ENCODE results near the gene DOK6. TPM values are rescaled to one million over a fixed set of nuclear protein-coding genes. Genes with fewer than 3 reads are reported as not detected.
"Not testable (repeated sequence)": the region's sequence is repeated elsewhere in the genome, so short reads cannot be mapped to it uniquely, and the experiment has no call there.

Gene DOK6
- not detected in 2 replicates for total RNA-seq (2014; rRNA removed; shearing (Covaris generic))

DNA sequence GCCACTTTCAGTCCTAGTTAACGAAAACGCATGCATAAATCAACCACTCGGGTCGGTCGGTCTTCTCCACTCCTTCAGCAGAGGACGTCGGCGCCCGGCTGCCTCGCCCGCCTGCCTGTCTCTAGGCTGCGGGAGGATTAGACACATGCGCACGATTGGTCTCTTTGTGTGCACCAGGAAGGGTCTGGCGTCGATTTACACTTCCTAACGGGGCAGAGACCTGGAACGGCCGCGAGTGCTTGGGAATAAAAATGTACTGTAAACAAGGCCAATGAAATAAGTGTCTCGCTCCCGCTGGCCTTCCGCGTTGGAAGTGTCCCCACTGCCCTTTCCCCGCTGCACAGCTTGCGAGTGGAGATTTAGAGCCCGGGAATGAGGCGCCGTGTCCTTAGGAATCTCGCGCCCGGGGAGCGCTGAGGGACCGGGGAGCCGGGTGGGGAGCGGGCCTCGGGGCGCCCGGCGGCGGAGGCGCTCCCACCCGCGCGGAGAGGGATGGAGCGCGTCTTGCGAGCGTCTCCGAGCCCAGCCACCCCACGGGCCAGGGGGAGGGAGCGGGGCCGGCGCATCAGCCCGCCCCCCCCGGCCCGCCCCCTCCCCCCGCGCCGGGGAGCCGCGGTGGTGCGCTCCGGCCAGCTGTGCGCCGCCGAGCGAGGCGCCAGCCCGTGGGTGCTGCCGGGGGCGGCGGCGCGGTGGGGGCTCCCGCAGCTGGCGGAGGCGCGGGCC, at the start of gene DOK6:
Gene DOK6 (plus strand): TSS at position 636 of the 723 bp plus-strand sequence.
- no peaks in the 10 kb centered on the region for H3K9me3 ChIP-seq (replicated peaks)
- peaks cover 10% of the 10 kb centered on the region for H3K4me1 ChIP-seq (replicated peaks)
- H3K27ac ChIP-seq = no peak within 1 kb of the TSS
- peak within 1 kb of the TSS; percentile 13; the same call in 1 of the 2 replicates for H3K4me3 ChIP-seq
- H3K36me3 ChIP-seq = no peaks in the 10 kb centered on the region
- peak; percentile 5 to 42 for DNase-seq (ENCODE audit: low read depth in 1 of 2, low spot score in 2 of 2)
- H3K27me3 ChIP-seq (replicated peaks) = peaks cover 37% of the 10 kb centered on the region

DNA sequence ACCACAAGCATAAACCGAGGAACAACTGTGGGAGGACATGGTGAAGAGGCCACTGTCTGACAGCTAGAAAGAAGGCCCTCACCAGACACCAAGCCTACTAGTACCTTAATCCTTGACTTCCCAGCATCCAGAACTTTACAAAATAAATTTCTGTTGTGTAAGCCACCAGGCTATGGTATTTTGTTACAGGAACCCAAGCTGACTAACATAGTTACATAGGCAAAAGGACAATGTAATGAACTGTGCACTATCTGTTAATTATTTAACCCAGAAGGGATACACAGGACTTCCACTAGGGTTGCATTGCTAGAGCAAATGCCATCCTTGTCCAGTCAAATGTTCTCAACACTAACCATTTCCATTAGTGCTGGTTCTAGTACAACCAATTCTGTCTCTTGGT, 47.7 kb upstream of the DOK6 start:
- Histone ChIP-seq H3K27me3 (replicated peaks) (no peaks in the 10 kb centered on the region), H3K4me1 (replicated peaks) (no peaks in the 10 kb centered on the region), H3K9me3 (replicated peaks) (no peaks in the 10 kb centered on the region), H3K27ac (no peak overlapping the region), H3K36me3 (no peaks in the 10 kb centered on the region), H3K4me3 (no peak overlapping the region)
- no peak for DNase-seq (ENCODE audit: low read depth in 1 of 2, low spot score in 2 of 2)

DNA sequence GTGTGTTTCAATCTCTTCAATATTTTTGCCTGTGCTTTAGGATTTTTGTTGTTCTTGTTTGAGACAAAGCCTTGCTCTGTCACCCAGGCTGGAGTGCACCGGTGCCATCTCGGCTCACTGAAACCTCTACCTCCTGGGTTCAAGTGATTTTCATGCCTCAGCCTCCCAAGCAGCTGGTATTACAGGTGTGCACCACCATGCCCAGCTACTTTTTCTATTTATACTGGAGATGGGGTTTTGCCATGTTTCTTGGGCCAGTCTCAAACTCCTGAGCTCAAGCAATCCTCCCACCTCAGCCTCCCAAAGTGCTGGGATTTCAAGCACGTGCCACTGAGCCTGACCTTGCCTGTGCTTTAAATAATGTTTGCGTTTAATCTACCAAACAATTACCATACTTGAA, 43.1 kb upstream of the DOK6 start:
- H3K36me3 ChIP-seq = no peaks in the 10 kb centered on the region
- DNase-seq (ENCODE audit: low read depth in 1 of 2, low spot score in 2 of 2) = no peak

DNA sequence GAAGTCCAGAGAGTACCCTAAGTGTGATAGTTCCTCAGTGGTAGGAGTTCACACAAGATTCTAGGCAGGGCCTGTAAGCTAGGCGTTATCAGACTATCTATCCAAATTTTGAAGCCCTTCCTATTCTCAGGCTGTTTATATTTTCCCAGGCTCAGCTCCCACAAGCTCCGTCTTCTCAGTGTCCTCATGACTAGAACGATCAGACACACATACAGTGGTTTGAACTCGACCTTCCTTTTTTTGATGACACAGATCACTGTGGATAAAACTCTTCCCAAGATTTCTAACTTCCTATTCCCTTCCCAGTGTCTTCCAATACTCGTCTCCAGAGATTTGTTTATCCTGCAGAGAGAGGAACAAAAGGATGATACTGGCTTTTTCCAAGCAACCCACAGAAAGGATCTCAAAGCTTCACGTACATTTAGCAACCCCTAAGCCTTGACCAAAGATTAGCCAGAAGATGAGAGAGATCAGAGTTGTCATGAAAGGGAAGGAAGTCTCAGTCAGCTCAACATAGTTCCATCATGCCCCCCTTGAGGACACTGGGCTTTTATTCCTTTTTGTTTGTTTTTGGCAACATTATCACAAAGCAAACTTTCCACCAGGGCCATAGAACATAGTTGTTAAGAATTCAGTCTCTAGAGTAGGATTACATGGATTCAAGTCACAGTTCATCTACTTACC, 42.3 kb upstream of the DOK6 start:
- no peak for DNase-seq (ENCODE audit: low read depth in 1 of 2, low spot score in 2 of 2)
- Histone ChIP-seq H3K36me3 (no peaks in the 10 kb centered on the region), H3K4me3 (no peak overlapping the region), H3K27ac (no peak overlapping the region), H3K27me3 (replicated peaks) (no peaks in the 10 kb centered on the region), H3K4me1 (replicated peaks) (no peaks in the 10 kb centered on the region), H3K9me3 (replicated peaks) (no peaks in the 10 kb centered on the region)

More for the DNA sequence above, 43.1 kb upstream of the DOK6 start:
- no peak overlapping the region for H3K4me3 ChIP-seq
- no peak overlapping the region for H3K27ac ChIP-seq
- no peaks in the 10 kb centered on the region for H3K27me3 ChIP-seq (replicated peaks)
- H3K4me1 ChIP-seq (replicated peaks) = no peaks in the 10 kb centered on the region
- no peaks in the 10 kb centered on the region for H3K9me3 ChIP-seq (replicated peaks)

DNA sequence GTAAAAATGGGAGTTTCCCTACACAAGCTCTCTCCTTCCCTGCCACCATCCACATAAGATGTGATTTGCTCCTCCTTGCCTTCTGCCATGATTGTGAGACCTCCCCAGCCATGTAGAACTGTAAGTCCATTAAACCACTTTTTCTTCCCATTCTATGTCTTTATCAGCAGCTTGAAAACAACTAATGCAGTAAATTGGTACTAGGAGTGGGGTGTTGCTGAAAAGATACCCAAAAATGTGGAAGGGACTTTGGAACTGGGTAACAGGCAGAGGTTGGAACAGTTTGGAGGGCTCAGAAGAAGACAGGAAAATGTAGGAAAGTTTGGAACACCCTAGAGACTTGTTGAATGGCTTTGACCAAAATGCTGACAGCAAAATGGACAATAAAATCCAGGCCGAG, 40.9 kb upstream of the DOK6 start:
- not testable (repeated sequence) for H3K9me3 ChIP-seq (replicated peaks); H3K27ac ChIP-seq; H3K27me3 ChIP-seq (replicated peaks); H3K4me1 ChIP-seq (replicated peaks); H3K36me3 ChIP-seq; DNase-seq (ENCODE audit: low read depth in 1 of 2, low spot score in 2 of 2); H3K4me3 ChIP-seq

DNA sequence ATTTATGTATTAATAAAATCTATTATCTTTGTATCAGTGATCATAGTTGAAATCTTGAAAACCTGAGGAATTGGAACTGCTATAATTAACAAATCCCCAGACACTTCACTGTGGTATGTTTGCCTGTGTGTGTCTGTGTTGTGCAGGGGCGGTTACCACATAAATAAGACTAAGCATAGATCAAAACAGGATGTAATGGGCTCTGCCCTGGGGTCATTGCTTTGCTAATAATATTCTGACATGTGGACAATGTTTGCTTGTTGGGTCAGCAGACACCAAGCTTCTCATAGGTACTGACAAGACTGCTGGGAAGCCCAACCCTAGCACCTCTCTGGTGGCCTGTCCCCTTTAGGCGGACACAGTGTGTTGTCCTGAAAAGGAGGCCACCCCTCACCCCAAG, 35.8 kb upstream of the DOK6 start:
- H3K4me1 ChIP-seq (replicated peaks) = no peaks in the 10 kb centered on the region
- H3K9me3 ChIP-seq (replicated peaks) = no peaks in the 10 kb centered on the region
- no peak overlapping the region for H3K4me3 ChIP-seq
- H3K27me3 ChIP-seq (replicated peaks) = no peaks in the 10 kb centered on the region
- no peak for DNase-seq (ENCODE audit: low read depth in 1 of 2, low spot score in 2 of 2)
- H3K36me3 ChIP-seq = no peaks in the 10 kb centered on the region
- no peak overlapping the region for H3K27ac ChIP-seq

DNA sequence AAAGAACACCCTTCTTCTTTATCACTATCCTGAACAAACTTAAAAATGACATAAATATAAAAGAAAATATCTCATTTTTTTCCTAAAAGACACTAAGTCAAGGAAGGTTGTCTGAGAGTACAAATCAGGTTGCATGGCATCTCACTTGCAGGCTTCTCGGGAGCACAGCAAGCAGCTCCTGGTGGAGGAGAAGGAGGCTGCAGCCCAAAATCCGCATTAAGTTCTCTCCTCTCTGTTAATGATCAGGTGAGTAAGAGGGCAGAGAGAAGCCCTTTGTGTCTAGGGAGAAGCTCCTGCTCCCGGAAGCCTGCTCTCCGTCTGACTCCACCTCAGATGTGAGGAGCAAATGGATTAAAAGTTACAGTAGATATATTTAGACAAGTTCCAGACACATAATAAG, 35.0 kb upstream of the DOK6 start:
- H3K9me3 ChIP-seq (replicated peaks) = no peaks in the 10 kb centered on the region
- no peaks in the 10 kb centered on the region for H3K4me1 ChIP-seq (replicated peaks)
- no peak overlapping the region for H3K27ac ChIP-seq
- DNase-seq (ENCODE audit: low read depth in 1 of 2, low spot score in 2 of 2) = no peak
- H3K4me3 ChIP-seq = no peak overlapping the region
- no peaks in the 10 kb centered on the region for H3K27me3 ChIP-seq (replicated peaks)
- H3K36me3 ChIP-seq = no peaks in the 10 kb centered on the region

DNA sequence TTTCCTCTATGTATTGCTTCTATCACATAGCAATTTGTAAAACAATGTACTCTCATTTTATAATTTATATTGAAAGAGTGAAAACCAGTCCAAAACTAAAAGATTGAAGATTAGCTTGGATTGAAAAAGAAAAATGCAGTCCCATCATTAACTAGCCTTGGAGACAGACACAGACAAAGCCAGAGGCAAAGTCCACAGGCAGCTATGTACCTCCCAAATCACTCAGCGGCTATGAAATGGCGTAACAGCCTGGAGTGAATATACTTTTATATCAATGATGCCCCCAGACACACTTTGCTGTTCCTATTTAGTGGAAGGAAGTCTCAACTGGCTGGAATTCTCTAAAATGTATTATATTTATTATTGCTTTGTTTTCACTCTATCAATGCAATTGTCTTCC, 33.6 kb upstream of the DOK6 start:
- Histone ChIP-seq H3K4me1 (replicated peaks) (no peaks in the 10 kb centered on the region), H3K27me3 (replicated peaks) (no peaks in the 10 kb centered on the region), H3K36me3 (no peaks in the 10 kb centered on the region), H3K9me3 (replicated peaks) (no peaks in the 10 kb centered on the region), H3K4me3 (no peak overlapping the region), H3K27ac (no peak overlapping the region)
- no peak for DNase-seq (ENCODE audit: low read depth in 1 of 2, low spot score in 2 of 2)

DNA sequence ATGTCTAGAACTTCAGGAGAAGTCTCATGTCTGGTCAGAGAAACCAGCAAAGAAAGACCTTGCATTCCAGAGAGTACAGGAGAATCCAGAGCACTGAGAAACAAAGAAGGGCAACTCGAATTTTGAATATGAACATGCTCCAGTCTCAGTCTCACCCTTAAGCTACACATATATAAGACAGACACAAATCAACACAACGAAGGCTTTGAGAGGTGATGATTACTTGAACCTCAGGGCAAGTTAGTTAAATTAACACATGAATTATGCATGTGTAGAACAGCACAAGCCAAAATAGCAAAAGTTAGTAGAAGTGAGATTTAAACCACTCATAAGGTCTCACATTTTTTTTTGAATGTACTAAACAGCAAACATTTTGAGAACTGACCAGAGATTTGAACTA, 29.0 kb upstream of the DOK6 start:
- Histone ChIP-seq H3K36me3 (no peaks in the 10 kb centered on the region), H3K9me3 (replicated peaks) (no peaks in the 10 kb centered on the region), H3K4me3 (no peak overlapping the region), H3K27ac (no peak overlapping the region), H3K27me3 (replicated peaks) (no peaks in the 10 kb centered on the region), H3K4me1 (replicated peaks) (no peaks in the 10 kb centered on the region)
- DNase-seq (ENCODE audit: low read depth in 1 of 2, low spot score in 2 of 2) = no peak

DNA sequence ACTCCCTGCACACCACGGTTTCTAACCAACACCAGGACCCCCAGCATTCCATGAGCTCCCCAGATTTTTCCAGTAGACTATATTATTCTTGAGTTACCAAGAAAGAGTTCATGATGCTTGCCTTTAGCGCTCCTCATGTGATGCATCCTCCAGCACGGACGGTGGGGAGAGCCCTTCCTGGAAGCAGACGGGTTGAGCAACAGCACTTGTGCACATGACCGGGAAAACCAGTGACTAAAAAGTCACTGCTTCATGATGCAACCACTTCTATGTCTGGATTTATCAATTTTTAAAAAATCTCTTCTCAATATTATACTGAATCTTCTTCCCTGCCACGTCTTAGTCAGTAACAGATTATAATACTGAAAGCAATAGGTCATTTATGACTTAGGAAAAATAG, 20.4 kb upstream of the DOK6 start:
- DNase-seq (ENCODE audit: low read depth in 1 of 2, low spot score in 2 of 2) = no peak
- H3K36me3 ChIP-seq = no peaks in the 10 kb centered on the region
- no peak overlapping the region for H3K4me3 ChIP-seq
- no peak overlapping the region for H3K27ac ChIP-seq
- H3K9me3 ChIP-seq (replicated peaks) = no peaks in the 10 kb centered on the region
- H3K4me1 ChIP-seq (replicated peaks) = no peaks in the 10 kb centered on the region
- no peaks in the 10 kb centered on the region for H3K27me3 ChIP-seq (replicated peaks)

DNA sequence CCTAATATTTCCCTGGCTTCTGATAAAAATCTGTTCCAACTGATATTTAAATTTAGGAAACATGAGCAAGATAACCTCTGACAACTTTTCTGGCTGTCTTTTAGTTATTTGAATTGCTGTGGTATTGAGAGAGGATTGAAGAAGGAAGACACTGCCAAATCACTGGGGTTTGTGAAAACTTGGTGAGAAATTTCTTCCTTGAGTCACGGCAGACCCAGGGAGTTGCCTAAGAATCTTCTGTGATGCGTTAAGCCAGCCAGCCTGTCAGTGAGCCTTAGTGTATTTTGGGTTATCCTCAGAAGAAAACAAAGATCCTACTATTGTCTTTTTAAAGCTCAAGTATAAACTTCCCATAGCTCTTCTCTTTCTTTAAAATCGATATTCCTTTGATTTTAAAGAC, 17.5 kb upstream of the DOK6 start:
- DNase-seq (ENCODE audit: low read depth in 1 of 2, low spot score in 2 of 2) = no peak
- H3K9me3 ChIP-seq (replicated peaks) = no peaks in the 10 kb centered on the region

DNA sequence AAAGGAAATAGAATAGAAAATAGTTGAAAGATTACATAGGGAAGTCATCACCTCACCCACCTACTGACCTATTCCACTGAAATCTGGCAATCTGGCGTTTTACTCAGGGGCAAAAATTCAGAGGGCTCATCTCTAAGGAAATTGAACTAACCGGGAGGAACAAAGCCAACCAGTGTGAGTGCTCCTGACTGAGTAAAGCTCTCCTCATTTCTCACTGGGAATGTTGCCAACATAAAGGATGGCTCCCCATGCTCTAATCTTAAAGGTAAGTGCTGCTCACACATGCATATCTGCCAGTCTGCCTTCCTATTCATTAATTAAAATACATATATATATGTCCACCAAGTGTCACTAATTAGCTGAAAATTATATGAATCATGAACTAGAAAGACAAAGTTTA, 13.5 kb upstream of the DOK6 start:
- Histone ChIP-seq H3K27ac (no peak overlapping the region), H3K4me3 (no peak overlapping the region), H3K36me3 (no peaks in the 10 kb centered on the region), H3K4me1 (replicated peaks) (no peaks in the 10 kb centered on the region), H3K9me3 (replicated peaks) (no peaks in the 10 kb centered on the region), H3K27me3 (replicated peaks) (no peaks in the 10 kb centered on the region)
- DNase-seq (ENCODE audit: low read depth in 1 of 2, low spot score in 2 of 2) = no peak

More for the DNA sequence above, 17.5 kb upstream of the DOK6 start:
- H3K27ac ChIP-seq = no peak overlapping the region
- no peak overlapping the region for H3K4me3 ChIP-seq
- no peaks in the 10 kb centered on the region for H3K4me1 ChIP-seq (replicated peaks)
- no peaks in the 10 kb centered on the region for H3K36me3 ChIP-seq
- no peaks in the 10 kb centered on the region for H3K27me3 ChIP-seq (replicated peaks)

DNA sequence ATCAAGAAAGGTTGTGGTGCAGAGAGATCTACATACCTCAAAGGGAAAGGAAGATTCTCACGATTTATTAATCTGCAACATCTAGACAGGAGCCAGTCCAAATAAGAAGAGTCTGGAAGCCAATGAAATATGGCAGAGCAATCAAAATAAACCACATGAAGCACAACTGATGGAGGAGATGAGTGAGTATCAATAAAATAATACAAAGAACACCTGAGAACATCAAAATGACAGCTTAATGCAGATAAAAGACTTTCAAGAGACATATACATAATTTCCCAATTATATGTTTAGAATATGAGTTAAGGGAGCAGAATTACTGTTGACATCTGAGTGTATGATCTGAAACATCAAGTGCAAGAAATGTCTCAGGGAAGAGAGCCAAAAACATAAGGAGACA, 12.5 kb upstream of the DOK6 start:
- DNase-seq (ENCODE audit: low read depth in 1 of 2, low spot score in 2 of 2) = no peak
- no peaks in the 10 kb centered on the region for H3K36me3 ChIP-seq
- no peaks in the 10 kb centered on the region for H3K4me1 ChIP-seq (replicated peaks)

DNA sequence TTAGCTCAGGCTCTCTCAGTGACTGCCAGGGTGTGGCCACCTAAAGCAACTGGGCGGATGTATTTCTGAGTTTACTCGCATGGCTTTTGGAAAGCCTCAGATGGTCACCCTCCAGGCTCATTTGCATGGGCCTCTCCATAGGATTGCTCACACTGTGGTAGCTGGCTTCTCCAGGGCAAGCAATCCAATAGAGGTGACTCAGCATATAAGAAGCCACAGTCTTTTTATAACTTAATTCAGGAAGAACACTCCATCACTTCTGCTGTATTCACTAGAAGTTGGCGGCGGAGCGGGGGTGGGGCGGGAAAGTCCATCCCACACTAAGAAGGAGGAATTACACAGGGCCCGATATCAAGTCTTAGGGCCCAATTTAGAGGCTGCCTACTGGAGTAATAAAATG, 3.6 kb upstream of the DOK6 start:
- no peaks in the 10 kb centered on the region for H3K36me3 ChIP-seq
- no peak overlapping the region for H3K27ac ChIP-seq
- no peak for DNase-seq (ENCODE audit: low read depth in 1 of 2, low spot score in 2 of 2)
- H3K4me3 ChIP-seq = no peak overlapping the region
- peaks cover 10% of the 10 kb centered on the region for H3K4me1 ChIP-seq (replicated peaks)
- H3K27me3 ChIP-seq (replicated peaks) = peaks cover 33% of the 10 kb centered on the region
- H3K9me3 ChIP-seq (replicated peaks) = no peaks in the 10 kb centered on the region

More for the DNA sequence above, 12.5 kb upstream of the DOK6 start:
- H3K27me3 ChIP-seq (replicated peaks) = no peaks in the 10 kb centered on the region
- H3K9me3 ChIP-seq (replicated peaks) = no peaks in the 10 kb centered on the region
- H3K4me3 ChIP-seq = no peak overlapping the region
- no peak overlapping the region for H3K27ac ChIP-seq

Measured in SJSA1 (cell line).